Kidney (tissue), 22 donors: ENCODE results near the gene MRGPRE. TPM values are rescaled to one million over a fixed set of nuclear protein-coding genes. Genes with fewer than 3 reads are reported as not detected.
A peak's percentile ranks its signal among the peaks of the same experiment; 100 is the strongest.
"Not testable (repeated sequence)": the region's sequence is repeated elsewhere in the genome, so short reads cannot be mapped to it uniquely, and the experiment has no call there.

Experiments
- DNase-seq, 5 donors: peaks; one replicate each; pipeline ENCODE4 v3.0.0-alpha.2; 2013 to 2020
- FAIRE-seq: peaks from 2 replicates; lab custom pipeline; 2012; peaks lifted over from hg19 to GRCh38; lab: Jason Lieb, UNC
- H3K27ac ChIP-seq, 2 donors: one replicate each; pipeline ENCODE4 v1.7.0; 2013; ENCODE audit warnings: low read depth in 2 of 2, low read length in 2 of 2, inconsistent platforms in 1 of 2
- H3K27me3 ChIP-seq: one replicate; pipeline ENCODE4 v1.7.1; 2013; ENCODE audit warnings: low read length, inconsistent platforms; ENCODE audit not compliant: control insufficient read depth, insufficient read depth
- H3K36me3 ChIP-seq, 3 donors: one replicate each; pipeline versions ENCODE4 v1.7.0 to v1.7.1; 2013; ENCODE audit warnings: low read length in 3 of 3, control low read depth in 1 of 3, inconsistent platforms in 1 of 3; ENCODE audit not compliant: insufficient read depth in 3 of 3, control insufficient read depth in 2 of 3
- H3K4me1 ChIP-seq, 3 donors: one replicate each; pipeline versions ENCODE4 v1.7.0 to v1.7.1; 2013; ENCODE audit warnings: low read length in 3 of 3, inconsistent platforms in 1 of 3, low read depth in 1 of 3; ENCODE audit not compliant: control insufficient read depth in 2 of 3, insufficient read depth in 2 of 3
- H3K4me3 ChIP-seq, 3 donors: one replicate each; pipeline versions ENCODE4 v1.7.0 to v1.8.1; 2013; ENCODE audit warnings: low read length in 3 of 3, control low read depth in 1 of 3, inconsistent platforms in 1 of 3
- H3K9ac ChIP-seq, 3 donors: one replicate each; pipeline versions ENCODE4 v1.7.0 to v1.7.1; 2013; ENCODE audit warnings: low read length in 3 of 3, control low read depth in 1 of 3, inconsistent platforms in 1 of 3
- H3K9me3 ChIP-seq, 3 donors: one replicate each; pipeline versions ENCODE4 v1.7.0 to v1.7.1; 2013; ENCODE audit warnings: low read length in 3 of 3, control low read depth in 1 of 3, inconsistent platforms in 1 of 3; ENCODE audit not compliant: control insufficient read depth in 2 of 3, insufficient read depth in 1 of 3
- intact Hi-C: fragments of 100-400 bp; cut with DNase I; formaldehyde crosslinking; loops from one replicate; pipeline ENCODE4 v1.11.1; 2022
- long read RNA-seq, 10 donors: library from polyadenylated mRNA in 1 of 10; unstranded in 1 of 10; transcript quantifications; one replicate each; pipeline ENCODE4 v2.0.0 and lab custom pipeline, GENCODE V29; 2021 to 2026
- polyA plus RNA-seq: library from polyadenylated mRNA; stranded (reverse); fragments of 350-450 nt; fragmentation: Illumina TruSeq; extraction: RNeasy Lipid Tissue Mini Kit (QIAGEN cat#74804); gene quantifications from one replicate; pipeline ENCODE4 v1.2.3, GENCODE V29; 2014; ENCODE audit warnings: low read depth, low replicate concordance; ENCODE audit not compliant: insufficient read depth
- total RNA-seq: library from RNA; stranded (reverse); fragmentation: NEBNext Ultra II Directional; extraction: Animal tissue kit (Norgen Biotek cat#: 25700); gene quantifications from one replicate; pipeline ENCODE4 v1.2.1, GENCODE V29; 2021
- TF ChIP-seq, protein P1 (sequence below): IDR thresholded peaks from 3 replicates; pipeline ENCODE4 v1.5.1; 2012; ENCODE audit warnings: mild to moderate bottlenecking, moderate library complexity, borderline replicate concordance; ENCODE audit not compliant: insufficient read depth; ENCODE audit errors: extremely low read depth
- donor health status: control.
- donor health status: control.
- donor health status: control.
- donor health status: control.
- donor health status: control.
- donor health status: DM: yes; HTN: yes; CAD: no.
- donor health status: Normal renal cell carcinoma (clear cell type).

The MRGPRE gene, protein sequence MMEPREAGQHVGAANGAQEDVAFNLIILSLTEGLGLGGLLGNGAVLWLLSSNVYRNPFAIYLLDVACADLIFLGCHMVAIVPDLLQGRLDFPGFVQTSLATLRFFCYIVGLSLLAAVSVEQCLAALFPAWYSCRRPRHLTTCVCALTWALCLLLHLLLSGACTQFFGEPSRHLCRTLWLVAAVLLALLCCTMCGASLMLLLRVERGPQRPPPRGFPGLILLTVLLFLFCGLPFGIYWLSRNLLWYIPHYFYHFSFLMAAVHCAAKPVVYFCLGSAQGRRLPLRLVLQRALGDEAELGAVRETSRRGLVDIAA
- total RNA-seq = 0.22 TPM
- not detected for polyA plus RNA-seq
- long read RNA-seq, donor 1 = 0 reads
- long read RNA-seq, donor 2 = 0 reads
- long read RNA-seq, donor 3 = 0 reads
- long read RNA-seq, donor 4 = 0 reads
- long read RNA-seq, donor 5 = 0 reads
- long read RNA-seq, donor 6 = 0 reads
- long read RNA-seq, donor 7 = 0 reads
- long read RNA-seq, donor 8 = 0 reads
- long read RNA-seq, donor 9 = 0 reads
- long read RNA-seq, donor 10 = 0 reads

DNA sequence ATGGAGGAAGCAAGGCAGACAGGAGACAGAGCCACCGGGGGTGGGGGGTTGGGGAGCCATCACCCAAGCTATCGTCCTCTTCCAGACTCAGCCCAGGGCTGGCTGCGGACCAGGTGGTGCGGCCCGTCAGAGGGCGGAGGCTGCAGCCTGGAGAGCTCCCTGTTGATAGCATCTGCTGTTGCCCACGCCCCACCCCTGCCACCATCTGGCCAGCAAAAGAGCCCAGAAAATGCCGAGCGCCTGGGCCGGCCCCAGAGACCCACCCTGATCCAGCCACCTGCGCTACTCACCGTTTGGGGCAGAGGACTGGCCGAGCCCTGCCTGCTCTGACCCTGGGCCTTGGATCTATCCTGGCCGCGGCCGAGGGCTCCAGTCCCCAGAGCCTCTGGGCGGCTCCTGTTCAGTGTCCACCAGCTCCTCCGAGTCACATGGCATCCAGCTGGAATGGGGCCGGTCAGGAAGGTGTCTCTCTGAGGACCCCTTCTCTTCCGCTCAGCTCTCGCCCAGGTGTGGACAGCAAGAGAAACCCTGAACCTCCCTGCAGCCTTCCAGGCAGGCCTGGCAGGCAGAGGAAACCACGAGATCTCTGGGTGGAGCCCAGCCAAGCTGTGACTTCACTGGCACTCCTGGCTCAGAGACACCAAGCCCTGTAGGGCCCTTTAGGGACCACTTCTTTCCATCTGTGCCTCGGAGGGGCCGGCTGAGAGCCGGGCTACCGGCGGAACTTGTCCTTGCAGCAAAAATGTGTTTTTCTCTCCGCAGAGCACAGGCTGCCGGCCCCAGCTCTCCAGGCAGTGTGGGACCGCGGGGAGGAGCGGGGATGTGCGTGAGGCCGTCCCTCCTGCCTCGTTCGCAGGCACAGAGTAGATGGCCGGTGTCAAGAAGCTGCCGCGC, at the start of gene MRGPRE:
TSS of gene MRGPRE (minus strand) at position 567 of the 894 bp plus-strand sequence. CDS start 3,618 bp downstream, outside the sequence.
- H3K9ac ChIP-seq = no peak within 1 kb of the TSS
- intact Hi-C loops = no loop called here
- H3K4me3 ChIP-seq = no peak within 1 kb of the TSS
- FAIRE-seq = no peak
- H3K27ac ChIP-seq = no peak within 1 kb of the TSS
- no peaks in the 10 kb centered on the region for H3K4me1 ChIP-seq
- no peaks in the 10 kb centered on the region for H3K27me3 ChIP-seq
- no peaks in the 10 kb centered on the region for H3K36me3 ChIP-seq
- peak in 1 of 5 donors; percentile 62 for DNase-seq
- no peaks in the 10 kb centered on the region for H3K9me3 ChIP-seq
- TF ChIP-seq, protein P1, sequence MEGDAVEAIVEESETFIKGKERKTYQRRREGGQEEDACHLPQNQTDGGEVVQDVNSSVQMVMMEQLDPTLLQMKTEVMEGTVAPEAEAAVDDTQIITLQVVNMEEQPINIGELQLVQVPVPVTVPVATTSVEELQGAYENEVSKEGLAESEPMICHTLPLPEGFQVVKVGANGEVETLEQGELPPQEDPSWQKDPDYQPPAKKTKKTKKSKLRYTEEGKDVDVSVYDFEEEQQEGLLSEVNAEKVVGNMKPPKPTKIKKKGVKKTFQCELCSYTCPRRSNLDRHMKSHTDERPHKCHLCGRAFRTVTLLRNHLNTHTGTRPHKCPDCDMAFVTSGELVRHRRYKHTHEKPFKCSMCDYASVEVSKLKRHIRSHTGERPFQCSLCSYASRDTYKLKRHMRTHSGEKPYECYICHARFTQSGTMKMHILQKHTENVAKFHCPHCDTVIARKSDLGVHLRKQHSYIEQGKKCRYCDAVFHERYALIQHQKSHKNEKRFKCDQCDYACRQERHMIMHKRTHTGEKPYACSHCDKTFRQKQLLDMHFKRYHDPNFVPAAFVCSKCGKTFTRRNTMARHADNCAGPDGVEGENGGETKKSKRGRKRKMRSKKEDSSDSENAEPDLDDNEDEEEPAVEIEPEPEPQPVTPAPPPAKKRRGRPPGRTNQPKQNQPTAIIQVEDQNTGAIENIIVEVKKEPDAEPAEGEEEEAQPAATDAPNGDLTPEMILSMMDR = no peak

DNA sequence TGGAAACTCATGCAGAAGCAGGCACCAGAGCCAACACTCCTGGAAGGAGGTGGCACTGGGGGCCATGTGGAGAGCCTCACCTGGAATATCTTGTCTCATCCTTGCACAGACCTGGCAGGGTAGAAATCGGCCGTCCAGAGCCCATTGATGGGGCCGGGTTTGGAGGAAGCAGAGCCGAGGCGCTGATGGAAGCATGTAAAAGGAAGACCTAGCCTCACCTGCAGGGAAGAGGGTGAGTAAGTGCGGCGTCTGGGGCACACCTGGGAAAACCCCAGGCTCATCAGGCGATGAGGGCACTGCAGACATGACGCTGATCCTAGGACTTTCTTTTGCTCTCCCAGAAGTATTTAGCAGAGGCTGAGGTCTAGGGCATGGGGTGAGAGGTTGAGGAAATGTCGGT, 48.9 kb upstream of the MRGPRE start:
- DNase-seq = peak in 1 of 5 donors; percentile 41
- H3K4me3 ChIP-seq, H3K27me3 ChIP-seq, H3K36me3 ChIP-seq, H3K4me1 ChIP-seq, H3K27ac ChIP-seq, H3K9me3 ChIP-seq, H3K9ac ChIP-seq, FAIRE-seq, intact Hi-C loops: not testable (repeated sequence)

DNA sequence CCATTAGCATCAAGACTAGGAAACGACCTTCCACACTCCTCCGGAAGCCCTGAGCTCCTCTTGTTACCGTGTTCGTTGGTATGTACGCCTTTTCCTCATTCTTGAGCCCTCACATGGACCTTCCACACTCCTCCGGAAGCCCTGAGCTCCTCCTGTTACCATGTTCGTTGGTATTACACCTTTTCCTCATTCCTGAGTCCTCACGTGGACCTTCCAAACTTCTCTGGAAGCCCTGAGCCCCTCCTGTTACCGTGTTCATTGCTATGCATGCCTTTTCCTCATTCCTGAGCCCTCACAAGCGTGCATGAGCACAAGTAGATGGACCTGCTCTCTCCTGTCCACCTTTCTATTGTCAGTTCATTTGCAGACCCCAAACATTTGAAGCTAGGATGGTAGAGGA, 48.4 kb upstream of the MRGPRE start:
- H3K4me3 ChIP-seq, FAIRE-seq: not testable (repeated sequence)

DNA sequence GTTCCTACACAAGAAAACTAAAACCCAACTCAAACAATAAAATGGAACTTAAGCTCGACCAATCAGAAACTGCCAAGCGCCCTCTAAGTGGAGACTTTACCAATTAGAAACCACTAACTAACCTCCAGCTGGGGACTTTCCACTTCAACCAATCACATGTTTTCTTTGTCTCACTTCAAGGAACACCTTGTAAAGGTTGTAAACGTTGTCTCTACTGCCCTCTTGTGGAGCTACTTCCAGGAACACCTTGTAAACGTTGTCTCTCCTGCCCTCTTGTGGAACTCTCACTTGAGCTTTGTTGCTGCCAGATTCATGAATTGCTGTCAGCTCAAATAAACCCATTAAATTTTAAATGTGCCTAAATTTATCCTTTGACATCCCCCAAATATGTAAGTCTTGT, 46.7 kb upstream of the MRGPRE start:
- H3K4me1 ChIP-seq, intact Hi-C loops, H3K9me3 ChIP-seq, H3K4me3 ChIP-seq, FAIRE-seq, H3K27me3 ChIP-seq, H3K27ac ChIP-seq, DNase-seq, H3K36me3 ChIP-seq, H3K9ac ChIP-seq: not testable (repeated sequence)

More for the DNA sequence above, 48.4 kb upstream of the MRGPRE start:
- H3K9me3 ChIP-seq, DNase-seq, intact Hi-C loops, H3K36me3 ChIP-seq, H3K4me1 ChIP-seq, H3K27me3 ChIP-seq, H3K27ac ChIP-seq, H3K9ac ChIP-seq: not testable (repeated sequence)

DNA sequence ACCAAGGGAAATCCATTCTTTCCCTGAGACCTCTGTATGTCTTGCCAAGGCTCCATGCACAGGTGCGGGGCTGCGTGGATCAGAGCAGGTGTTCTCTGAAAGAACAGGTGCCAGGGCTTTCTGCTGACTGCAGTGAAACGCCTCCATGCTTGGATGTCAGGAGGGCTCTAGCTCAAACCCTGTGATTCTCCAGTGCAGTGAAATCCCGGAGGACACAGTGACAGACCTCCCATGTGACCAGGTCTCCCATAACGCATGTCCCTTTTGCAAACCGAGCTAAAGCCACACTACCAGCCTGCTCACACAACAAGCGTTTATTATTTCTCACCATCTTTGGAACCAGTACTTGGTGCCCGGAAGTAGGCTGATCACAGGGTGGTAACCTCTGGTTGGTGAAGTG, 41.4 kb upstream of the MRGPRE start:
- H3K27me3 ChIP-seq, H3K9me3 ChIP-seq, H3K27ac ChIP-seq, DNase-seq, H3K4me3 ChIP-seq, intact Hi-C loops, FAIRE-seq, H3K4me1 ChIP-seq, H3K9ac ChIP-seq, H3K36me3 ChIP-seq: not testable (repeated sequence)

DNA sequence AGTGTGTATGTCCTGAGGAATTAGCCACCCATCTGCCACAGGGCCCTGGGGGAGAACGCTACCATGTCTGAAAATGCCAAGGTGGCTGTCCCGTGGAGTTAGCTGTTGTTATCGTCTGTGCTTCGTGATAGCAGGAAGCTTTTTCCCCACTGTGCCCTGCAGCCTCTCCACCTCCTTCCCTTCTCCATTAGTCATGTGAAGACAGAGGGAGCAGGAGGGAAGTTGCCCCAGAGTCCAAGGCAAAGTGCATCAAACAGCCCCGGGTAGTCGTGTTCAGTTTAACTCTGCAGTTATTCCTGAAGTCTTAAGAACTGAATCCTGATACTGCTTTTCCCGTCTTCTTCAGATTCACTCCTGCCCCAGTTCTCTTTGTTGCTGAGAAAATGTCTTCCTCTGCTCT, 30.3 kb upstream of the MRGPRE start:
- H3K27ac ChIP-seq, FAIRE-seq, H3K9ac ChIP-seq, H3K9me3 ChIP-seq, H3K4me3 ChIP-seq, H3K36me3 ChIP-seq, H3K4me1 ChIP-seq, intact Hi-C loops, H3K27me3 ChIP-seq, DNase-seq: not testable (repeated sequence)

DNA sequence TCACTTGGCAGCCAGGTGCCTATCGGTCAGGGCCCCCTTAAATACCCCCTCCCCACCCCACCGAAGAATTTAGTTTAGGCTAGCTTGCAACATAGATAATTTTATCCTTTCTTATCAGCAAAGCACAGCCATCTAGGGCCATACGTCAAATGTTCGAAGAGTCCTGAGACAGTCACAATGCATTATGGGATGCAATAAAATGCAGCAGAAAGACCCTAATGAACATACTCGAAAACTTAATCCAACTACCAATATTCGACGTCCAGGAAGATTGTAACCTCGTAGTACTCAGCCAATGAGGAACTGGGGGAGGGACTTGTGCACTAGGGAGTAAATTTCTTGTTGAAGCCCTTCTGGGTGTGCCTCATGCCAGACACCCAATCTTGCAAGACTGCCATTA, 29.6 kb upstream of the MRGPRE start:
- H3K27ac ChIP-seq, intact Hi-C loops, DNase-seq, H3K9me3 ChIP-seq, H3K4me1 ChIP-seq, FAIRE-seq, H3K4me3 ChIP-seq, H3K27me3 ChIP-seq, H3K36me3 ChIP-seq, H3K9ac ChIP-seq: not testable (repeated sequence)
